A673 (cell line): Measurements from ENCODE around the gene PBXIP1. TPM values are rescaled to one million over a fixed set of nuclear protein-coding genes. Genes with fewer than 3 reads are reported as not detected.

ENCODE experiments used
- BruUV-seq: library from RNA; stranded (reverse); fragments of 400-500 nt; replicated peaks from 2 replicates; lab custom pipeline; 2021; lab: Mats Ljungman, UMichigan
- CTCF ChIA-PET: fragments of 300-600 bp; sonication (Branson Sonifier 250); formaldehyde crosslinking; loops from one replicate; lab custom pipeline; 2022; ENCODE audit warnings: antibody characterized with exemption; lab: Charles Lee
- POLR2A ChIA-PET: fragments of 300-600 bp; sonication (Branson Sonifier 250); formaldehyde crosslinking; loops from one replicate; lab custom pipeline; 2022; ENCODE audit warnings: antibody characterized with exemption; ENCODE audit not compliant: low non-redundant PET; lab: Charles Lee
- DNase-seq: peaks from one replicate; pipeline ENCODE4 v3.0.0-alpha.2; 2015; ENCODE audit warnings: low spot score
- H3K27ac ChIP-seq: fragments of 200-600 bp; sonication (generic); 2 replicates; pipeline ENCODE4 v1.5.1; 2016; ENCODE audit warnings: mixed run types, low read depth, mild to moderate bottlenecking, mixed read lengths, antibody characterized with exemption, low read length; ENCODE audit not compliant: poor library complexity, severe bottlenecking
- H3K27me3 ChIP-seq: fragments of 200-600 bp; sonication (generic); replicated peaks from 2 replicates; pipeline ENCODE4 v1.6.1; 2017; ENCODE audit warnings: mixed run types, low read depth, mild to moderate bottlenecking, mixed read lengths, antibody characterized with exemption, low read length; ENCODE audit not compliant: insufficient read depth, poor library complexity
- H3K36me3 ChIP-seq: fragments of 200-600 bp; sonication (generic); 2 replicates; pipeline ENCODE4 v1.6.1; 2016; ENCODE audit warnings: mixed run types, mild to moderate bottlenecking, mixed read lengths, antibody characterized with exemption, low read length; ENCODE audit not compliant: insufficient read depth, poor library complexity, severe bottlenecking
- H3K4me1 ChIP-seq: fragments of 200-600 bp; sonication (generic); 2 replicates; pipeline ENCODE4 v1.6.1; 2017; ENCODE audit warnings: mixed run types, mild to moderate bottlenecking, mixed read lengths, antibody characterized with exemption, low read length; ENCODE audit not compliant: insufficient read depth, poor library complexity, severe bottlenecking
- H3K4me3 ChIP-seq: fragments of 200-600 bp; sonication (generic); 2 replicates; pipeline ENCODE4 v1.5.1; 2016; ENCODE audit warnings: low read depth, mixed run types, mild to moderate bottlenecking, mixed read lengths, low read length; ENCODE audit not compliant: poor library complexity, severe bottlenecking
- H3K9me3 ChIP-seq: fragments of 200-600 bp; sonication (generic); 2 replicates; pipeline ENCODE4 v1.6.1; 2016; ENCODE audit warnings: mixed run types, low read depth, mild to moderate bottlenecking, mixed read lengths, antibody characterized with exemption, low read length; ENCODE audit not compliant: poor library complexity, severe bottlenecking
- EZH2 ChIP-seq: fragments of 200-600 bp; sonication (generic); IDR thresholded peaks from 2 replicates; pipeline ENCODE4 v1.6.1; 2017; ENCODE audit warnings: borderline replicate concordance, low read depth, mild to moderate bottlenecking, mixed read lengths, antibody characterized with exemption, low read length; ENCODE audit not compliant: poor library complexity, severe bottlenecking
- intact Hi-C: fragments of 100-400 bp; cut with micrococcal nuclease; formaldehyde crosslinking; loops from one replicate; pipeline ENCODE4 v1.10.0; 2022; ENCODE audit not compliant: unreplicated experiment
- total RNA-seq: library from RNA; stranded (reverse); gene quantifications from 2 replicates; pipeline ENCODE4 v1.2.3, GENCODE V29; 2021
- TF ChIP-seq, protein P1 (sequence below): fragments of 300-800, 200-600 bp; sonication (generic); conservative IDR thresholded peaks from 2 replicates; pipeline ENCODE4 v1.5.1; 2017; ENCODE audit warnings: low read depth, mild to moderate bottlenecking, antibody characterized with exemption, low read length, moderate library complexity, mixed read lengths

Gene PBXIP1
- total RNA-seq, 1 experiment from 2014 or later: 12.7 TPM

DNA sequence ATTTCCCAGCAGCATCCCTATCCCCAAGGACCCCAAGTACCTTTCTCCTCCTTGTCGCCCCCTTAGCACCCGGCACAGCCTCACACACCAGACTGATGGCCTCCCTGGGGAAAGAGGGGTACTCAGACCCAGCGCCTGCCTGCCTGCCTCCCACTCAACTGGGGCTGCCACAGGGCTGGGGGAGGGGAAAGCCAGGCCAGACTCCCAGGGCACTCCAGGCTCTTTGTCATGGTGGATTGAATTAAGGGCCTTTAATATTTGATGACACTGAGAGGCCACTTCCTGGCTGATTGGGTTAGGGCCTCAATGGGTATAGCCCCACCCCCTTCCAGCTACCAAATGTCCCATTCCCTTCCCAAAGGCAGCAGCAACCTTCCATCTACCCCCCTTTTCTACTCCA, 12.8 kb upstream of the PBXIP1 start:
- BruUV-seq: no TSS peak
- H3K9me3 ChIP-seq: no peaks in the 10 kb centered on the region
- ChIA-PET CTCF (interaction anchor here (0.5 kb wide), 1 partner anchor 42 kb away, joined by 3 read pairs; no protein-coding TSS in a partner anchor), POLR2A (no interaction called here)
- TF ChIP-seq EZH2: no peak
- TF ChIP-seq, protein P1, sequence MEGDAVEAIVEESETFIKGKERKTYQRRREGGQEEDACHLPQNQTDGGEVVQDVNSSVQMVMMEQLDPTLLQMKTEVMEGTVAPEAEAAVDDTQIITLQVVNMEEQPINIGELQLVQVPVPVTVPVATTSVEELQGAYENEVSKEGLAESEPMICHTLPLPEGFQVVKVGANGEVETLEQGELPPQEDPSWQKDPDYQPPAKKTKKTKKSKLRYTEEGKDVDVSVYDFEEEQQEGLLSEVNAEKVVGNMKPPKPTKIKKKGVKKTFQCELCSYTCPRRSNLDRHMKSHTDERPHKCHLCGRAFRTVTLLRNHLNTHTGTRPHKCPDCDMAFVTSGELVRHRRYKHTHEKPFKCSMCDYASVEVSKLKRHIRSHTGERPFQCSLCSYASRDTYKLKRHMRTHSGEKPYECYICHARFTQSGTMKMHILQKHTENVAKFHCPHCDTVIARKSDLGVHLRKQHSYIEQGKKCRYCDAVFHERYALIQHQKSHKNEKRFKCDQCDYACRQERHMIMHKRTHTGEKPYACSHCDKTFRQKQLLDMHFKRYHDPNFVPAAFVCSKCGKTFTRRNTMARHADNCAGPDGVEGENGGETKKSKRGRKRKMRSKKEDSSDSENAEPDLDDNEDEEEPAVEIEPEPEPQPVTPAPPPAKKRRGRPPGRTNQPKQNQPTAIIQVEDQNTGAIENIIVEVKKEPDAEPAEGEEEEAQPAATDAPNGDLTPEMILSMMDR: no peak
- peak overlapping the region; percentile 70 for H3K4me3 ChIP-seq
- peaks cover 50% of the 10 kb centered on the region for H3K4me1 ChIP-seq
- intact Hi-C loops: no loop called here
- DNase-seq: peak; percentile 63
- H3K27ac ChIP-seq: peak overlapping the region; percentile 96
- H3K36me3 ChIP-seq: peaks cover 46% of the 10 kb centered on the region
- no peaks in the 10 kb centered on the region for H3K27me3 ChIP-seq

DNA sequence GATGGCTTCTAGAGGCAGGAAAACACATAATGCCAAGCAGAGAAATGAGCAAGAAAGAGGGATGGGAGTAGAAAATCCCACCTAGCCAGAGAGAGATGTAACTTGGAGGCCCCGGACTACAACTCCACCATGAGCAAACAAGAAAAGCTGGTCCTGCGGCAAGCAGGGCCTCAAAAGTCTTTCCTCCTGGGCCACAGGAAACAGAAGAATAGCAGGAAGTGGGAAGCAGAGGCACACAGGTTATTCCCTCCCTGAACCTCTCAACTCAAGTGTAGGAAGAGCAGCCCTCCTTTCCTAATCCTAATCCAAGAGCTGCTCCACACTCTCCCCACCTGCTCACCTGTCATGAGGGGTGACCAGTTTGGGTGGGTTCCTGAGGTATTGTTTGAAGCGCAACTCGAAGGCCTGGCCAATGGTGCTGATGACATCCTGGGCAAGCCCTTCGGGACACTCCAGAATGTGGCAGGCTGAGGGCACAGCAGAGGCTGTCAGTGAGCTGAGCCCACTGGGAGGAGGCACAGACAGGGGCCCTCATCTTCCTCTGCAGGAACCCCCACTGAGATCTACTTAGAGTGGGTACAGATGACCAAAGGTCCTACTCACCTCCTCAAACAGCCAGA, 11.5 kb upstream of the PBXIP1 start:
- DNase-seq: no peak
- intact Hi-C loops: no loop called here
- TF ChIP-seq, protein P1: no peak
- TF ChIP-seq EZH2: no peak
- CTCF ChIA-PET: no interaction called here
- H3K4me3 ChIP-seq: no peak overlapping the region
- H3K9me3 ChIP-seq: no peaks in the 10 kb centered on the region
- H3K27ac ChIP-seq: peak overlapping the region; percentile 96
- H3K36me3 ChIP-seq: peaks cover 59% of the 10 kb centered on the region
- no TSS peak for BruUV-seq
- H3K4me1 ChIP-seq: peaks cover 44% of the 10 kb centered on the region
- POLR2A ChIA-PET: no interaction called here
- H3K27me3 ChIP-seq: no peaks in the 10 kb centered on the region

DNA sequence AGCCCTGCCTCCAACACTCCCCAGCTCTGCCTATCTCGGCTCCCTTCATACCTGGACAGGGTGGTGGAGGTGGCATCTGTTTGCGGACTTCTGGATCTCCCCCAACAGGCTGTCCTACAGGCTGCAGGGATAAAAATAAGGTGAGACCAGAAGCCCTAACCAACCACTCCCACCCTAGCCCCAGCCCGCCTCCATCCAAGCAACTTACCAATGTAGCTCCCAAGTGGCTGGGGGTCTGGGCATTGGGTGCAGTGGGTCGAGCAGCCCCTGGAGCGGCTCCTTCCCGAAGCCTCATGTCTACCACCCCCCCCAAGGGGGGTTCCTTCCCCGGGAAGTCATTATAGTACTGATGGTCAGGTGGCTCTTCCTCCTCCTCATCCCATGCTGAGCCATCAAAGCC, 10.2 kb upstream of the PBXIP1 start:
- no peaks in the 10 kb centered on the region for H3K9me3 ChIP-seq
- H3K36me3 ChIP-seq: peaks cover 60% of the 10 kb centered on the region
- no peak overlapping the region for H3K27ac ChIP-seq
- H3K4me1 ChIP-seq: peaks cover 34% of the 10 kb centered on the region
- DNase-seq: no peak
- no peak for TF ChIP-seq EZH2
- TF ChIP-seq, protein P1: no peak
- no peak overlapping the region for H3K4me3 ChIP-seq
- ChIA-PET CTCF (no interaction called here), POLR2A (no interaction called here)
- BruUV-seq: no TSS peak
- H3K27me3 ChIP-seq: no peaks in the 10 kb centered on the region
- intact Hi-C loops: no loop called here
